HepG2 (cell line): Measurements from ENCODE around the gene TEX14. TPM values are rescaled to one million over a fixed set of nuclear protein-coding genes. Genes with fewer than 3 reads are reported as not detected.

Source experiments
- ATAD3A ChIP-seq: sonication (generic); formaldehyde crosslinking; IDR thresholded peaks from 2 replicates; pipeline ENCODE4 v1.4.0; 2020; ENCODE audit warnings: missing genetic modification reagents
- ELF3 ChIP-seq: IDR thresholded peaks from 2 replicates; pipeline ENCODE4 v1.6.1; 2016; ENCODE audit warnings: missing genetic modification reagents, missing compliant biosample characterization
- MAZ ChIP-seq, 2 experiments: sonication (generic) in 1 of 2; formaldehyde crosslinking in 1 of 2; IDR thresholded peaks; 2 replicates each; pipeline versions ENCODE4 v1.5.0 to v1.6.1; 2012 to 2020; ENCODE audit warnings: low read depth in 2 of 2, mild to moderate bottlenecking in 2 of 2, borderline replicate concordance in 1 of 2, improper control_type of control experiment in 1 of 2, low read length in 1 of 2, missing genetic modification reagents in 1 of 2, moderate library complexity in 1 of 2
- MBD4 ChIP-seq: IDR thresholded peaks from 2 replicates; pipeline ENCODE4 v1.6.1; 2012; ENCODE audit warnings: low read length, inconsistent platforms, borderline replicate concordance
- MYPOP ChIP-seq: sonication (generic); formaldehyde crosslinking; IDR thresholded peaks from 2 replicates; pipeline ENCODE4 v1.8.1; 2023; ENCODE audit warnings: mild to moderate bottlenecking, moderate library complexity, missing genetic modification reagents
- PAF1 ChIP-seq: IDR thresholded peaks from 2 replicates; pipeline ENCODE4 v1.6.1; 2016; ENCODE audit warnings: missing genetic modification reagents, missing compliant biosample characterization
- SAFB2 ChIP-seq: sonication (generic); formaldehyde crosslinking; IDR thresholded peaks from 2 replicates; pipeline ENCODE4 v1.5.1; 2020; ENCODE audit warnings: missing genetic modification reagents, low read depth, mild to moderate bottlenecking, borderline replicate concordance
- SKI ChIP-seq: fragments of 450-650 bp; IDR thresholded peaks from one replicate; pipeline ENCODE4 v1.6.1; 2018; ENCODE audit warnings: mild to moderate bottlenecking; ENCODE audit not compliant: partially characterized antibody
- SRF ChIP-seq: IDR thresholded peaks from 2 replicates; pipeline ENCODE4 v1.6.1; 2011; ENCODE audit warnings: mild to moderate bottlenecking, low read depth, low read length, moderate library complexity
- SUZ12 ChIP-seq: fragments of 150-350 bp; IDR thresholded peaks from 2 replicates; pipeline ENCODE4 v1.6.1; 2014; ENCODE audit warnings: low read depth, low read length
- TFDP1 ChIP-seq: IDR thresholded peaks from 2 replicates; pipeline ENCODE4 v1.6.1; 2016; ENCODE audit warnings: missing compliant biosample characterization, missing genetic modification reagents, borderline replicate concordance
- TSC22D2 ChIP-seq: sonication (generic); formaldehyde crosslinking; IDR thresholded peaks from 2 replicates; pipeline ENCODE4 v1.5.1; 2020; ENCODE audit warnings: missing genetic modification reagents, mild to moderate bottlenecking, borderline replicate concordance
- ZBTB1 ChIP-seq: sonication (generic); formaldehyde crosslinking; IDR thresholded peaks from 2 replicates; pipeline ENCODE4 v1.4.0; 2020; ENCODE audit warnings: missing genetic modification reagents, borderline replicate concordance
- ZFP1 ChIP-seq: IDR thresholded peaks from 2 replicates; pipeline ENCODE4 v1.6.1; 2016
- ZNF235 ChIP-seq: sonication (generic); formaldehyde crosslinking; IDR thresholded peaks from 2 replicates; pipeline ENCODE4 v1.8.1; 2023; ENCODE audit warnings: mild to moderate bottlenecking, missing genetic modification reagents, borderline replicate concordance
- ZNF274 ChIP-seq: sonication (generic); formaldehyde crosslinking; IDR thresholded peaks from 2 replicates; pipeline ENCODE4 v1.5.1; 2020; ENCODE audit warnings: mild to moderate bottlenecking, missing genetic modification reagents
- ZNF543 ChIP-seq: sonication (generic); formaldehyde crosslinking; IDR thresholded peaks from 2 replicates; pipeline ENCODE4 v1.4.0; 2020; ENCODE audit warnings: mild to moderate bottlenecking, missing genetic modification reagents
- ZNF609 ChIP-seq: sonication (generic); formaldehyde crosslinking; IDR thresholded peaks from 2 replicates; pipeline ENCODE4 v1.4.0; 2020; ENCODE audit warnings: mild to moderate bottlenecking, missing genetic modification reagents, borderline replicate concordance
- ZNF780A ChIP-seq: sonication (generic); formaldehyde crosslinking; IDR thresholded peaks from 2 replicates; pipeline ENCODE4 v1.8.0; 2022; ENCODE audit warnings: mild to moderate bottlenecking, missing genetic modification reagents, moderate library complexity
- polyA plus RNA-seq, 8 experiments: library from polyadenylated mRNA; depleted of rRNA in 3 of 8; stranded (reverse) in 7 of 8; unstranded in 1 of 8; fragments of >200 nt; fragmentation: Illumina TruSeq in 4 of 8; extraction: Trizol in 4 of 8; gene quantifications; 2 replicates each; pipeline versions ENCODE4 v1.2.1 to v1.2.3, GENCODE V29; 2011 to 2016; ENCODE audit warnings: low read depth in 4 of 8, missing spikeins in 1 of 8, mixed read lengths in 1 of 8; ENCODE audit not compliant: insufficient read depth in 1 of 8
- total RNA-seq, 5 experiments: library from RNA; depleted of rRNA; stranded (reverse); fragments of >200 nt; fragmentation: Illumina TruSeq; extraction: Trizol; gene quantifications; 2 replicates each; pipeline ENCODE4 v1.2.3, GENCODE V29; 2016; ENCODE audit warnings: low read depth in 1 of 5

TEX14 gene
- total and polyA plus RNA-seq, 2 of the 13 experiments (the other 11 are each of a cell fraction or from before 2014, with no cell fraction given): 0.04 to 0.07 TPM

- TF ChIP-seq ATAD3A (CRISPR knock-in tag): no peak
- no peak for TF ChIP-seq MBD4
- no peak for TF ChIP-seq ZNF609 (CRISPR knock-in tag)
- no peak for TF ChIP-seq SRF
- TF ChIP-seq MYPOP (CRISPR knock-in tag): peak; percentile 73
- TF ChIP-seq ZNF780A: no peak
- no peak for TF ChIP-seq ZNF543 (CRISPR knock-in tag)
- no peak for TF ChIP-seq TFDP1
- no peak for TF ChIP-seq SKI
- TF ChIP-seq ELF3 (CRISPR knock-in tag): no peak
- no peak for TF ChIP-seq ZFP1 (CRISPR knock-in tag)
- peak; percentile 79; the same call in 1 of the 2 replicates for TF ChIP-seq SAFB2
- TF ChIP-seq MAZ (IDR thresholded peaks at IDR 0.05; ENCODE audit: borderline replicate concordance, low read depth, low read length): 0 out of 2 replicates have a peak, but pooled peaks have one; percentile 53
- peak; percentile 54; the same call in 1 of the 2 replicates for TF ChIP-seq MAZ (CRISPR knock-in tag; IDR thresholded peaks at IDR 0.05; ENCODE audit: low read depth)
- TF ChIP-seq ZBTB1 (CRISPR knock-in tag): no peak
- TF ChIP-seq PAF1 (CRISPR knock-in tag): no peak
- no peak for TF ChIP-seq ZNF235 (CRISPR knock-in tag)
- no peak for TF ChIP-seq SUZ12
- no peak for TF ChIP-seq TSC22D2 (CRISPR knock-in tag)
- TF ChIP-seq ZNF274 (CRISPR knock-in tag): no peak
Observed at GRCh38 chr17:58531661-58532554, 159.9 kb downstream of the TEX14 start (continued).
